GM23338 (cell line): ENCODE results near the gene BID.

Experiments used
- CREB1 ChIP-seq: fragments of 250-450 bp; sonication (Bioruptor Pico); IDR thresholded peaks from 2 replicates; pipeline ENCODE4 v1.5.0; 2020; ENCODE audit warnings: low read depth, mild to moderate bottlenecking, moderate library complexity
- CTCF ChIP-seq, 2 experiments: fragments of 200-600 bp in 1 of 2; sonication (generic) in 1 of 2; conservative IDR thresholded peaks; 2 replicates each; pipeline versions ENCODE4 v1.5.1 to v1.6.1; 2016 to 2017; ENCODE audit warnings: antibody characterized with exemption in 2 of 2, low read depth in 2 of 2, mild to moderate bottlenecking in 2 of 2, moderate library complexity in 1 of 2
- EZH2 ChIP-seq: fragments of 200-600 bp; sonication (generic); IDR thresholded peaks from one replicate; pipeline ENCODE4 v1.8.0; 2017; ENCODE audit warnings: antibody characterized with exemption, mild to moderate bottlenecking, low read depth; ENCODE audit not compliant: unreplicated experiment
- POLR2AphosphoS5 ChIP-seq: IDR thresholded peaks from 2 replicates; pipeline ENCODE4 v1.6.1; 2016; ENCODE audit warnings: antibody characterized with exemption, low read depth
- ZNF114 ChIP-seq: fragments of 250-450 bp; sonication (Bioruptor Pico); IDR thresholded peaks from 2 replicates; pipeline ENCODE4 v1.5.0; 2020; ENCODE audit warnings: mild to moderate bottlenecking, moderate library complexity
- TF ChIP-seq, protein P1 (sequence below): IDR thresholded peaks from one replicate; pipeline ENCODE4 v1.6.1; 2018; ENCODE audit warnings: antibody characterized with exemption; ENCODE audit not compliant: unreplicated experiment

- TF ChIP-seq CTCF (conservative IDR thresholded peaks at IDR 0.05; ENCODE audit: low read depth in 2 of 2) (no peak), ZNF114 (no peak), POLR2AphosphoS5 (no peak), EZH2 (no peak), CREB1 (CRISPR knock-in tag) (no peak)
- TF ChIP-seq, protein P1, sequence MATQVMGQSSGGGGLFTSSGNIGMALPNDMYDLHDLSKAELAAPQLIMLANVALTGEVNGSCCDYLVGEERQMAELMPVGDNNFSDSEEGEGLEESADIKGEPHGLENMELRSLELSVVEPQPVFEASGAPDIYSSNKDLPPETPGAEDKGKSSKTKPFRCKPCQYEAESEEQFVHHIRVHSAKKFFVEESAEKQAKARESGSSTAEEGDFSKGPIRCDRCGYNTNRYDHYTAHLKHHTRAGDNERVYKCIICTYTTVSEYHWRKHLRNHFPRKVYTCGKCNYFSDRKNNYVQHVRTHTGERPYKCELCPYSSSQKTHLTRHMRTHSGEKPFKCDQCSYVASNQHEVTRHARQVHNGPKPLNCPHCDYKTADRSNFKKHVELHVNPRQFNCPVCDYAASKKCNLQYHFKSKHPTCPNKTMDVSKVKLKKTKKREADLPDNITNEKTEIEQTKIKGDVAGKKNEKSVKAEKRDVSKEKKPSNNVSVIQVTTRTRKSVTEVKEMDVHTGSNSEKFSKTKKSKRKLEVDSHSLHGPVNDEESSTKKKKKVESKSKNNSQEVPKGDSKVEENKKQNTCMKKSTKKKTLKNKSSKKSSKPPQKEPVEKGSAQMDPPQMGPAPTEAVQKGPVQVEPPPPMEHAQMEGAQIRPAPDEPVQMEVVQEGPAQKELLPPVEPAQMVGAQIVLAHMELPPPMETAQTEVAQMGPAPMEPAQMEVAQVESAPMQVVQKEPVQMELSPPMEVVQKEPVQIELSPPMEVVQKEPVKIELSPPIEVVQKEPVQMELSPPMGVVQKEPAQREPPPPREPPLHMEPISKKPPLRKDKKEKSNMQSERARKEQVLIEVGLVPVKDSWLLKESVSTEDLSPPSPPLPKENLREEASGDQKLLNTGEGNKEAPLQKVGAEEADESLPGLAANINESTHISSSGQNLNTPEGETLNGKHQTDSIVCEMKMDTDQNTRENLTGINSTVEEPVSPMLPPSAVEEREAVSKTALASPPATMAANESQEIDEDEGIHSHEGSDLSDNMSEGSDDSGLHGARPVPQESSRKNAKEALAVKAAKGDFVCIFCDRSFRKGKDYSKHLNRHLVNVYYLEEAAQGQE: no peak
Observed at GRCh38 chr22:17779286-17780115, 5.2 kb upstream of the BID start.
